Measurements from ENCODE around the gene NTNG2.

The NTNG2 gene

DNA sequence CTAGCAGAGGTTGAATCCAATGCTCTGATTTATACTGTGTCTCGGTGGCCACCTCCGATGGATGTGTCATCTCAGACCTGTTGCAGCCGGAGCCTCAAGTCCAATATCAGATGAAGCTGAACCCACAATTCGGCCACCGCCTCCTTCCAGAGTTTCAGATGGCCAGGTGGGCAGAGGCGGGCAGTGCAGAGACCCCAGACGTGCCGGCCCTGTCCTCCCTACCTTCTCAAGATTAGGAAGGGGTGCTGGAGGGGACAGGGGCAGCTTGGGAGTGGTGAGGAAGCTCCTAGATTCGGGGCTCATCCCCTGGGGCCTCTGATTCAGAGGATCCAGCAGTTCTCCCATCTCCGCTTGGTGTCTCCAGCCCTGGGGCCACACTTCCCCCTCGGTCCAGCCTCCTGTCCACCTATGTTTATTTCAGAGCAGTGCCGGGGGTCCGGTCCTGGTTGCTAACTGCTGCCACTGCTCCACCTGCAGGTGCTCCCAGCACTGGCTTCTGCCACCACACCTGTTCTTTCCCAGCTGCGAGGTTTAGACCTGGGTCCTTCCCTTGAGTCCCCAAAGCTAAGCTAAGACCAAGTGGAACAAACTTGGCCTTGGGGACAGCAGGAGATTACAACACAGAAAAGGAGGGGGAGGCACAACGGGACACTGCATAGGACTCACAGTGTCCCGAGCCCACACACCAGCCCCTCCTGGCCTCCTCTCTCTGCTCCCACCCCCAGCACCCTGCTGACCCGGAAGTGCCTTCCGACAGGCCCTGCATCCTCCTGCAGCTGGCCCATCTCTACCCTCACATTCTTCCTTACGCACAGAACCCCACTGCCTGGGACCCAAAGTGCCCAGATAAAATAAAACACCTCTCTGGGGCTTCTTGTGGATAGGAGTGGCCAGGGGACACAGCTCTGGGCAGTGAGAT is 81.6 kb downstream of the NTNG2 start:
- FAIRE-seq (no peak), DNase-seq (ENCODE audit: insufficient read length, low spot score) (no peak)
- no peak for TF ChIP-seq POLR2A (IDR thresholded peaks at IDR 0.05; ENCODE audit: low read depth, low read length)
- no peak for TF ChIP-seq SPI1 (IDR thresholded peaks at IDR 0.05; ENCODE audit: low read depth, low read length)
- TF ChIP-seq POLR2AphosphoS5 (IDR thresholded peaks at IDR 0.05; ENCODE audit: low read depth, low read length): no peak
- TF ChIP-seq TAF1 (IDR thresholded peaks at IDR 0.05; ENCODE audit: low read depth, low read length): no peak
- TF ChIP-seq PAX5 (IDR thresholded peaks at IDR 0.05; ENCODE audit: insufficient read depth, low read length, severe bottlenecking): no peak
- no peak for TF ChIP-seq POU2F2 (IDR thresholded peaks at IDR 0.05; ENCODE audit: low read depth, low read length)

DNA sequence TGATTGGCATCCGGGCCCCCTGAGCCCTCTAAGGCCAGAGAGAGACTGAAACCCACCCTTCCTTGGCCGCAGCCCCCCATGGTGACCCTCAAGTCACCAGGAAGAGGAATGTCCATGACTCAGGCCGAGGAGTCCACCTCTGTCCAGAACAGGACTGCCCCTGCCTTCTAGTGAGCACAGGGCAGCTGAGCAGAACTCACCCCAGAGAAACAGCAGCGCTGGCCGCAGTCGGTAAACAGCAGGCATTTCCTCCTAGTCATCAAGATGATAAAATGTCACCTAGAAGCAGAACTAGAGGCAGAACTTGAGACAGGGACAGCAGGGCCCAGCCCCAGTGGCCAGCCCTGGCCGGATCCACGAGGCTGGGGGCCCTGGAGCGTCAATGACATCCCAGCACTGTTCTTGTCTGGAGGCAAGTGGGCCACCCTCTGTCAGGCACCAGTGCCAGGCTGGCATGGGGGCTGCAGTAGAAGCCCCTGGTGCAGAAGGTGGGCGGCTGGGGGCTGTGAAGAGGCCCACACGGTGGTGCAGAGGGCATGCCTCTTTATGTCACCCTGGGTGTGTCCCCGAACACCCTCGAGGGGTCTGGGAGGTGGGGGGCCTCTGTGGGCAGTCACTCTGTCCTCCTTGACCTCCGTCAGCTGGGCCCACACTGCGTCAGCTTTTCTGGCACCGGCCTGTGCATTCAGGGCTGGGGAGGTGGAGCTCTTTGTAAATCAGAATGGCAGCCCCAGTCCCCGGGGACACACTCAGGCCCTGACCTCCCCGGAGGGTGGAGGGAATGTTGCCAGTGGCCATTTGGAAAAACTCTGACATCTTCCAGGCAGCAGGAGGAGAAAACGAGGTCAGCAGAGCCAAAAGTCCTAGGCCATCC is 83.0 kb downstream of the NTNG2 start:
- no peak for DNase-seq (ENCODE audit: insufficient read length, low spot score)
- FAIRE-seq: no peak
- TF ChIP-seq POLR2A (IDR thresholded peaks at IDR 0.05; ENCODE audit: low read depth, low read length) (no peak), POLR2AphosphoS5 (IDR thresholded peaks at IDR 0.05; ENCODE audit: low read depth, low read length) (no peak), TAF1 (IDR thresholded peaks at IDR 0.05; ENCODE audit: low read depth, low read length) (no peak), POU2F2 (IDR thresholded peaks at IDR 0.05; ENCODE audit: low read depth, low read length) (no peak), SPI1 (IDR thresholded peaks at IDR 0.05; ENCODE audit: low read depth, low read length) (no peak), PAX5 (IDR thresholded peaks at IDR 0.05; ENCODE audit: insufficient read depth, low read length, severe bottlenecking) (no peak)

DNA sequence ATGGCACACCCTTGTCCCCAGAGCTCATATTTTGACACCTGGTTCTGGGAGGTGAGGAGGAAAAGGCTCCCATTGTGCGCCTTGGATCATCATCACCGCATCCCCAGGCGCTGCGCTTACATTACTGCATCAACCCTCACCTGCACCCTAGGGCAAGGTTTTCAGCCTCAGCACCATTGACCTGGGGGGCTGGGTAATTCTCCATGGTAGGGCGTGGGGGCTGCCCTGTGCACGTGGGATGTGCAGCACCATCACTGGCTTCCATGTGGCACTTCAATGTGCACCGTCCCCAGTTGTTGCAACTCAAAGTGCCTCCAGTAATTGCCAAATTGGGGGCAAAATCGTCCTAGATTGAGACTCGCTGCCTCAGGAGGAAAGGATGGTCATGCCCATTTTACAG is 83.6 kb downstream of the NTNG2 start:
- DNase-seq (ENCODE audit: insufficient read length, low spot score): no peak
- FAIRE-seq: no peak
- TF ChIP-seq POLR2AphosphoS5 (IDR thresholded peaks at IDR 0.05; ENCODE audit: low read depth, low read length) (no peak), POU2F2 (IDR thresholded peaks at IDR 0.05; ENCODE audit: low read depth, low read length) (no peak), TAF1 (IDR thresholded peaks at IDR 0.05; ENCODE audit: low read depth, low read length) (no peak), PAX5 (IDR thresholded peaks at IDR 0.05; ENCODE audit: insufficient read depth, low read length, severe bottlenecking) (no peak), POLR2A (IDR thresholded peaks at IDR 0.05; ENCODE audit: low read depth, low read length) (no peak), SPI1 (IDR thresholded peaks at IDR 0.05; ENCODE audit: low read depth, low read length) (no peak)

DNA sequence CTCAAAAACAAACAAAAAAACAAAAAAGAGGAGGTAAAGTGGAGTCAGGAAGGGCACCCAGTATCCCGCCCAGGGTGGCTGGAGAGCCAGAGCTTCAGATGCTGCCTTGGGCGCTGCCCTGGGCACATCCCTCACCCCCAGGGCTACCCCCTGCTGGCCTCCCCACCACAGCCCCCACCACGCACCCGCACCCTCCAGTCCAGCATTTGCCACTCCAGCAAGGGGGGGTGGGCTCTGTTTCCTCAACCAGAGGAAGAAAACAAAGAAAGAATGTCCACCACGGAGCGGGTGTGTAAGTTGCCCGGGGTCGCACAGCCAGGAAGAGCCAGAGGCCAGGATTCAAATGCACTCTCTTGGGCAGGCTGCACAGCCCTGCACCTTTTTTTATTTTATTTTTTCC is 86.1 kb downstream of the NTNG2 start:
- TF ChIP-seq SPI1 (IDR thresholded peaks at IDR 0.05; ENCODE audit: low read depth, low read length) (no peak), POLR2A (IDR thresholded peaks at IDR 0.05; ENCODE audit: low read depth, low read length) (no peak), POLR2AphosphoS5 (IDR thresholded peaks at IDR 0.05; ENCODE audit: low read depth, low read length) (no peak), POU2F2 (IDR thresholded peaks at IDR 0.05; ENCODE audit: low read depth, low read length) (no peak), PAX5 (IDR thresholded peaks at IDR 0.05; ENCODE audit: insufficient read depth, low read length, severe bottlenecking) (no peak), TAF1 (IDR thresholded peaks at IDR 0.05; ENCODE audit: low read depth, low read length) (no peak)
- DNase-seq (ENCODE audit: insufficient read length, low spot score): no peak
- no peak for FAIRE-seq

DNA sequence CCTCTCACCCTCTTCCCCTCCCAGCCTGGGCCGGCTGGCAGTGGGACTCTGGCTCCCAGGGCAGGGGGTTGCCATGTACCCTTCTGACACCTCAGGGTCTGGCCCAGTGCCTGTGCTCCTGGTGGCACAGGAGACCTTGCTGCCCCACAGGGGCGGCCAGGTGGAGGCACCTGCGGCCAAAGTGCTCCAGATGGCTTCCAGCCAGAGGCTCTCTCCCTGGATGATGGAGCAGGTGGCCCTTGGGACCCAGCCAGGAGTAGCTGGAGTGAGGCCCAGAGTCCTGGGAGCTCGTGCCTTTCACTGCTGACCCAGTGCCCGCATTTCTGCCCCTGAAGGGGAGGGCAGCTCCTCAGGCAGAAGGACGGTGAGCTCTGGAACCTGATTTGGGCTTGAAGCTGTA is 87.3 kb downstream of the NTNG2 start:
- no peak for TF ChIP-seq POLR2AphosphoS5 (IDR thresholded peaks at IDR 0.05; ENCODE audit: low read depth, low read length)
- TF ChIP-seq POLR2A (IDR thresholded peaks at IDR 0.05; ENCODE audit: low read depth, low read length): no peak
- no peak for TF ChIP-seq TAF1 (IDR thresholded peaks at IDR 0.05; ENCODE audit: low read depth, low read length)
- DNase-seq (ENCODE audit: insufficient read length, low spot score) (no peak), FAIRE-seq (no peak)

DNA sequence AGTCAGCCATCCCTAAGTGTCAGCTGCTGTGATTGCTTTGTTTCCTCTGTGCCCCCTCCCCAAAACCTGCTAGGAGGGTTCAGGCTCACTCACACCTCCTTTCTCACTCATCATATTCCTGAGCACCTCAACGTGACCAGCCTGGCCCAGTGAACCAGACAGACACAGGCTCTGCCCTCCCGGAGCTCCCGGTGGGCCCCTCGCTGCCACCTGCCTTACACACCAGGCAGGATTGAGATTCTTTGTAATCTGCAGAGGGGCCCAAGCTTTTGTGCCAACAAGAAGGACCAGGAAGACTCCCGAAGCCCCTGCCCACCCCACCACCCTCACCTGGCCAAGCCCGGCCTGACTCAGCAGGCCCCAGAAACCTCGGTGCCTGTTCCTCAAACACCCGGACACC is 87.8 kb downstream of the NTNG2 start:
- FAIRE-seq (no peak), DNase-seq (ENCODE audit: insufficient read length, low spot score) (no peak)
- TF ChIP-seq PAX5 (IDR thresholded peaks at IDR 0.05; ENCODE audit: insufficient read depth, low read length, severe bottlenecking) (no peak), POU2F2 (IDR thresholded peaks at IDR 0.05; ENCODE audit: low read depth, low read length) (no peak), POLR2A (IDR thresholded peaks at IDR 0.05; ENCODE audit: low read depth, low read length) (no peak)

DNA sequence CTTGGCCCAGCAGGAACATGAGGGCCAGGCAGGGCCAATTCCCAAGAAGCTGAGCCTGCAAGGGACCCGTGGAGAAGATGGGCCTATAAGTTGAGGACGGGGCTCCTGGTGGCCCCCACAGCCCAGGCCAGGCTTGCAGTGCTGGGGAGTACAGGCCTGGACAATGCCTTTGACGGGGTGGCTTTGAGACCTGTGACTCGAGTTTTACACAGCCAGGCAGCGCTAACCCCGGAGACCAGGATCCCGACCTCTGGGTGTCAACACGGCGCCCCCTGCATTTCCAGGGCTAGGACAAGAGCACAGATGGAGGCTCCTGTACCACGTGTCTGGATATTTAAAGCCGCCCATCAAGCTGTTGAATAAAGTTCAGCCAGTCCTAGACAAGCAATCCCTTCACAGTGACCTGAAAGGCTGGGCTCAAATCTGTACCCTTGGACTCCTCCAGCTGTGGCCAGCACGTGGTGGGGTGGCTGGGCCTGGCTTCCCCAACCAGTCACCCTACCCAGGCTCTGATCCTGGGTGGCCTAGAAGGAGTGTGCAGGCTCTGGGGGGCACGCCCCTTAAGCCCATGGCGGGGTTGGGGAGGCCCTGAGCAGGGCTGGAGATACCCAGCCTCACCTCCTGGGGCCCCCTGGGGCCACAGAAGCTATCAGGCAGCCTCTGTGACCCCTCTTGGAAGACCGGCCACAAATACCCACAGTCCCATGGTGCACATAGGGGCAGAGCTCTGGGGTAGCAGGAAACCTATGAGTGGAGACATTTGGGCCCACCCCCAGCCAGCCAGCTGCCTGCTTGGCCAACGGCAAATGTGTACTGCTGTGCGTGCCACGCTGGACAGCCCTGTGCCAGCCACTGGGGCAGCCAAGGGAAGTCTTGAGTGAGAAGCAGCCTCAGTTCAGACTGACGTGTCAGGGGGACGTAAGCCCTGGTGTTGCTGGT is 88.7 kb downstream of the NTNG2 start:
- DNase-seq (ENCODE audit: insufficient read length, low spot score): no peak
- no peak for TF ChIP-seq SPI1 (IDR thresholded peaks at IDR 0.05; ENCODE audit: low read depth, low read length)
- no peak for TF ChIP-seq TAF1 (IDR thresholded peaks at IDR 0.05; ENCODE audit: low read depth, low read length)
- TF ChIP-seq POLR2AphosphoS5 (IDR thresholded peaks at IDR 0.05; ENCODE audit: low read depth, low read length): no peak
- TF ChIP-seq PAX5 (IDR thresholded peaks at IDR 0.05; ENCODE audit: insufficient read depth, low read length, severe bottlenecking): no peak
- TF ChIP-seq POU2F2 (IDR thresholded peaks at IDR 0.05; ENCODE audit: low read depth, low read length): no peak
- no peak for TF ChIP-seq POLR2A (IDR thresholded peaks at IDR 0.05; ENCODE audit: low read depth, low read length)
- FAIRE-seq: no peak

DNA sequence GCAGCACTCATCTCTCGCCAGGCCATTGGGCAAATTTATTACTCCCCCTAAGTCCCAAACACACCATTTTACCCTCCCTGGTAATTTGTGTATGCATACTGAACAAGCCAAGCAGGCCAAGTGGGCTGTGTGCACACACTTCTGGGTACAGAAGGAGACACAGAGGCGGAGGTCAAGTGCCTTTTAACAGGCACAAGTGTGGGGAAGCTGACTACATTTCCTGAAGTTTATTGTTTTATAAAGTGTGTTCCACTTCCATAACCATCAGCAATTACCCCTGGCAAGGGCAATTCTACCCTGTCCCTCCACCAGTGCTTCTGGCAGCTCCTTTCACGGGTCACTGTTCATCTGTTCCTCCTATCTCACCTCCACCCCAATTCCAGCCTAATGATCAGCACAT is 99.0 kb downstream of the NTNG2 start:
- DNase-seq (ENCODE audit: insufficient read length, low spot score): no peak
- TF ChIP-seq PAX5 (IDR thresholded peaks at IDR 0.05; ENCODE audit: insufficient read depth, low read length, severe bottlenecking): no peak
- TF ChIP-seq POLR2AphosphoS5 (IDR thresholded peaks at IDR 0.05; ENCODE audit: low read depth, low read length): no peak
- FAIRE-seq: no peak

DNA sequence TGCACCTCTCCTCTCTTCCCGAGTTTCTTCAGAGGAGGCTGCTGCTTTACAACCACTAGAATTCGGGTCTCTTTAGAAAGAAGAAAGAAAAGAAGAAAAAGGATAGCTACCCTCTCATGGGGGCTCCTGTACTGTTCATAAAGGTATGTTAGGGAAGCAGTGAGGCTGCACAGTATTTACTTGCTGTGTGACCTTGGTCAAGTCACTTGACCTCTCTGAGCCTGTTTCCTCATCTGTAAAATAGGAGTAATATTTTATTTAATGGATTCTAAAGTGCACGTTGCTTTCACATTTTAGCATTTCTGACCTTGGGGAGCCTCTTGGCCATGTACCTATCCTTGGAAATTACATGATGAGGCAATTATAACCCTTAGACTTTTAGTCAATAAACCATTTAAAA is 104.2 kb downstream of the NTNG2 start:
- TF ChIP-seq SPI1 (IDR thresholded peaks at IDR 0.05; ENCODE audit: low read depth, low read length) (no peak), POLR2AphosphoS5 (IDR thresholded peaks at IDR 0.05; ENCODE audit: low read depth, low read length) (no peak), TAF1 (IDR thresholded peaks at IDR 0.05; ENCODE audit: low read depth, low read length) (no peak)
- DNase-seq (ENCODE audit: insufficient read length, low spot score) (no peak), FAIRE-seq (no peak)

Measured in GM12891 (cell line).